IMR-90 (cell line): ENCODE data around the gene CLMP. TPM values are rescaled to one million over a fixed set of nuclear protein-coding genes. Genes with fewer than 3 reads are reported as not detected.
A peak's percentile ranks its signal among the peaks of the same experiment; 100 is the strongest.

ENCODE experiments used
- ATAC-seq: fragments of 200-7000 bp; cut with Tn5 transposase; 2 replicates; pipeline ENCODE4 v1.9.1; 2020; ENCODE audit warnings: low read depth, mild to moderate bottlenecking, moderate library complexity
- BruUV-seq: library from RNA; stranded (reverse); fragments of 400-500 nt; replicated peaks from 2 replicates; lab custom pipeline; 2021; lab: Mats Ljungman, UMichigan
- CTCF ChIA-PET: fragments of 300-600 bp; formaldehyde crosslinking; extraction: SDS; loops from one replicate; lab custom pipeline; 2021; ENCODE audit warnings: antibody characterized with exemption; lab: Yijun Ruan, JAX
- POLR2A ChIA-PET: fragments of 300-600 bp; sonication (Branson Sonifier 250); formaldehyde crosslinking; loops from one replicate; lab custom pipeline; 2022; ENCODE audit warnings: antibody characterized with exemption; ENCODE audit not compliant: unreplicated experiment; lab: Charles Lee
- DNase-seq: peaks from one replicate; pipeline ENCODE4 v3.0.0; 2013
- H2AFZ ChIP-seq: replicated peaks from 2 replicates; pipeline ENCODE3; 2013; ENCODE audit warnings: low read length, mild to moderate bottlenecking; ENCODE audit not compliant: poor library complexity
- H2AK5ac ChIP-seq: 2 replicates; pipeline ENCODE4 v1.6.1; 2013; ENCODE audit warnings: low read depth, low read length, inconsistent platforms
- H2AK9ac ChIP-seq: replicated peaks from 2 replicates; pipeline ENCODE3; 2013; ENCODE audit warnings: mild to moderate bottlenecking, low read depth, low read length, moderate library complexity; ENCODE audit not compliant: poor library complexity
- H2BK120ac ChIP-seq: 2 replicates; pipeline ENCODE4 v1.6.1; 2013; ENCODE audit warnings: low read depth, low read length, inconsistent platforms
- H2BK15ac ChIP-seq: 3 replicates; pipeline ENCODE4 v1.6.1; 2013; ENCODE audit warnings: low read depth, low read length, inconsistent platforms
- H2BK20ac ChIP-seq: 2 replicates; pipeline ENCODE4 v1.6.1; 2013; ENCODE audit warnings: low read depth, mild to moderate bottlenecking, inconsistent platforms, low read length, moderate library complexity
- H2BK5ac ChIP-seq: 2 replicates; pipeline ENCODE4 v1.6.1; 2013; ENCODE audit warnings: mild to moderate bottlenecking, low read depth, low read length, inconsistent platforms; ENCODE audit not compliant: poor library complexity, severe bottlenecking
- H3K14ac ChIP-seq: replicated peaks from 2 replicates; pipeline ENCODE4 v1.6.1; 2013; ENCODE audit warnings: low read depth, low read length, inconsistent platforms
- H3K18ac ChIP-seq: 2 replicates; pipeline ENCODE4 v1.6.1; 2013; ENCODE audit warnings: low read depth, low read length, control low read depth
- H3K23ac ChIP-seq: 2 replicates; pipeline ENCODE4 v1.6.1; 2013; ENCODE audit warnings: low read depth, low read length, inconsistent platforms
- H3K27ac ChIP-seq: 2 replicates; pipeline ENCODE4 v1.5.1; 2013; ENCODE audit warnings: mild to moderate bottlenecking, control low read depth, low read length; ENCODE audit not compliant: insufficient read depth
- H3K27me3 ChIP-seq: 2 replicates; pipeline ENCODE4 v1.6.1; 2013; ENCODE audit warnings: low read length; ENCODE audit not compliant: control insufficient read depth, insufficient read depth
- H3K36me3 ChIP-seq: 2 replicates; pipeline ENCODE4 v1.6.1; 2013; ENCODE audit warnings: low read length, mixed read lengths; ENCODE audit not compliant: control insufficient read depth, insufficient read depth
- H3K4ac ChIP-seq: 2 replicates; pipeline ENCODE4 v1.6.1; 2013; ENCODE audit warnings: low read depth, low read length, inconsistent platforms
- H3K4me1 ChIP-seq: 2 replicates; pipeline ENCODE4 v1.6.1; 2013; ENCODE audit warnings: low read length, mixed read lengths; ENCODE audit not compliant: control insufficient read depth, insufficient read depth
- H3K4me2 ChIP-seq: 2 replicates; pipeline ENCODE4 v1.6.1; 2013; ENCODE audit warnings: low read depth, mild to moderate bottlenecking, control low read depth, low read length, moderate library complexity
- H3K4me3 ChIP-seq: 2 replicates; pipeline ENCODE4 v1.5.1; 2013; ENCODE audit warnings: low read depth, mild to moderate bottlenecking, control low read depth, low read length, moderate library complexity; ENCODE audit not compliant: insufficient read depth
- H3K56ac ChIP-seq: 2 replicates; pipeline ENCODE4 v1.6.1; 2013; ENCODE audit warnings: low read length, inconsistent platforms; ENCODE audit not compliant: insufficient read depth; ENCODE audit errors: extremely low read depth
- H3K79me1 ChIP-seq, 2 experiments: 2 replicates each; pipeline ENCODE4 v1.6.1; 2013; ENCODE audit warnings: low read length in 2 of 2, inconsistent platforms in 1 of 2, low read depth in 1 of 2
- H3K9ac ChIP-seq: 2 replicates; pipeline ENCODE4 v1.6.1; 2013; ENCODE audit warnings: low read depth, low read length, control low read depth
- H3K9me1 ChIP-seq: 2 replicates; pipeline ENCODE4 v1.6.1; 2013; ENCODE audit warnings: low read length, inconsistent platforms; ENCODE audit not compliant: insufficient read depth
- H3K9me3 ChIP-seq: 2 replicates; pipeline ENCODE4 v1.6.1; 2013; ENCODE audit warnings: low read length; ENCODE audit not compliant: control insufficient read depth, insufficient read depth
- H4K20me1 ChIP-seq: 2 replicates; pipeline ENCODE4 v1.6.1; 2013; ENCODE audit warnings: low read length, inconsistent platforms; ENCODE audit not compliant: insufficient read depth
- H4K5ac ChIP-seq: 2 replicates; pipeline ENCODE4 v1.6.1; 2013; ENCODE audit warnings: mild to moderate bottlenecking, low read depth, low read length, control low read depth
- H4K8ac ChIP-seq, 2 experiments: 2 replicates each; pipeline ENCODE4 v1.6.1; 2013; ENCODE audit warnings: low read depth in 2 of 2, low read length in 2 of 2, control low read depth in 1 of 2, inconsistent platforms in 1 of 2
- H4K91ac ChIP-seq: 2 replicates; pipeline ENCODE4 v1.6.1; 2013; ENCODE audit warnings: low read depth, low read length, inconsistent platforms; ENCODE audit not compliant: insufficient read depth
- BHLHE40 ChIP-seq: fragments of 150-350 bp; IDR thresholded peaks from 2 replicates; pipeline ENCODE4 v1.6.1; 2016; ENCODE audit warnings: mild to moderate bottlenecking, low read depth, low read length
- CEBPB ChIP-seq: IDR thresholded peaks from 2 replicates; pipeline ENCODE4 v1.6.1; 2012; ENCODE audit warnings: low read depth, low read length, improper control_type of control experiment
- CHD1 ChIP-seq: IDR thresholded peaks from 2 replicates; pipeline ENCODE4 v1.6.1; 2012; ENCODE audit warnings: low read depth, low read length, improper control_type of control experiment
- FOS ChIP-seq: fragments of 150-350 bp; IDR thresholded peaks from 2 replicates; pipeline ENCODE4 v1.6.1; 2016; ENCODE audit warnings: low read depth, low read length
- MAFK ChIP-seq: IDR thresholded peaks from 2 replicates; pipeline ENCODE4 v1.6.1; 2012; ENCODE audit warnings: low read depth, low read length, improper control_type of control experiment
- MAZ ChIP-seq: IDR thresholded peaks from 2 replicates; pipeline ENCODE4 v1.6.1; 2012; ENCODE audit warnings: low read depth, mild to moderate bottlenecking, low read length, improper control_type of control experiment, moderate library complexity, borderline replicate concordance
- MXI1 ChIP-seq: IDR thresholded peaks from 2 replicates; pipeline ENCODE4 v1.6.1; 2012; ENCODE audit warnings: low read depth, mild to moderate bottlenecking, low read length, moderate library complexity, borderline replicate concordance
- NFE2L2 ChIP-seq: fragments of 150-350 bp; IDR thresholded peaks from 2 replicates; pipeline ENCODE4 v1.6.1; 2016; ENCODE audit warnings: low read depth, mild to moderate bottlenecking, low read length
- RAD21 ChIP-seq: IDR thresholded peaks from 2 replicates; pipeline ENCODE4 v1.6.1; 2012; ENCODE audit warnings: low read length, improper control_type of control experiment
- RCOR1 ChIP-seq: IDR thresholded peaks from 2 replicates; pipeline ENCODE4 v1.6.1; 2012; ENCODE audit warnings: mild to moderate bottlenecking, low read length, improper control_type of control experiment; ENCODE audit not compliant: insufficient replicate concordance
- RFX5 ChIP-seq: IDR thresholded peaks from 2 replicates; pipeline ENCODE4 v1.8.0; 2012; ENCODE audit warnings: low read depth, mild to moderate bottlenecking, low read length, moderate library complexity
- SMC3 ChIP-seq: fragments of 150-350 bp; IDR thresholded peaks from 2 replicates; pipeline ENCODE4 v1.6.1; 2016; ENCODE audit warnings: low read depth, mild to moderate bottlenecking, antibody characterized with exemption, low read length, moderate library complexity
- WGBS, 2 experiments: methylation state at CpG; one replicate each; pipeline versions ENCODE4 v1.1.5 to v1.1.7; 2013; ENCODE audit warnings: missing lambda C conversion rate in 2 of 2; ENCODE audit not compliant: insufficient read length in 1 of 2; ENCODE audit errors: extremely low coverage in 2 of 2; 5-methylcytosine and 5-hydroxymethylcytosine counted together
- dilution Hi-C: fragments of 300-500 bp; cut with HindIII; formaldehyde crosslinking; loops from one replicate; pipeline ENCODE4 v1.14.3; 2018; ENCODE audit warnings: low sequenced_read_pairs; ENCODE audit not compliant: unreplicated experiment
- in situ Hi-C: fragments of 300-500 bp; cut with MboI; formaldehyde crosslinking; loops from 3 replicates; pipeline ENCODE4 v1.14.3; 2019; ENCODE audit warnings: low sequenced_read_pairs, inconsistent platforms, mixed read lengths
- intact Hi-C: fragments of 100-400 bp; cut with micrococcal nuclease; formaldehyde crosslinking; loops from 2 replicates; pipeline ENCODE4 v1.10.0; 2022
- polyA plus RNA-seq, 3 experiments: library from polyadenylated mRNA; depleted of rRNA; stranded (reverse); fragments of >200 nt; gene quantifications; 2 replicates each; pipeline ENCODE4 v1.2.3, GENCODE V29; 2012; ENCODE audit warnings: low replicate concordance in 1 of 3
- total RNA-seq: library from RNA; depleted of rRNA; stranded (reverse); fragments of >200 nt; gene quantifications from 2 replicates; pipeline ENCODE4 v1.2.3, GENCODE V29; 2012
- TF ChIP-seq, protein P1 (sequence below): conservative IDR thresholded peaks from 2 replicates; pipeline ENCODE4 v1.5.1; 2012; ENCODE audit warnings: mild to moderate bottlenecking, low read depth, low read length, improper control_type of control experiment
- TF ChIP-seq, protein P2 (sequence below): fragments of 150-350 bp; IDR thresholded peaks from 2 replicates; pipeline ENCODE4 v1.6.1; 2017; ENCODE audit warnings: mild to moderate bottlenecking, antibody characterized with exemption, low read length, low read depth
- TF ChIP-seq, protein P3 (sequence below): fragments of 150-350 bp; IDR thresholded peaks from 2 replicates; pipeline ENCODE4 v1.6.1; 2016; ENCODE audit warnings: low read depth, mild to moderate bottlenecking, low read length, moderate library complexity, borderline replicate concordance

CLMP gene
- total and polyA plus RNA-seq, 2 of the 4 experiments (the other 2 are of a cell fraction), result 54.7 to 95.7 TPM

DNA sequence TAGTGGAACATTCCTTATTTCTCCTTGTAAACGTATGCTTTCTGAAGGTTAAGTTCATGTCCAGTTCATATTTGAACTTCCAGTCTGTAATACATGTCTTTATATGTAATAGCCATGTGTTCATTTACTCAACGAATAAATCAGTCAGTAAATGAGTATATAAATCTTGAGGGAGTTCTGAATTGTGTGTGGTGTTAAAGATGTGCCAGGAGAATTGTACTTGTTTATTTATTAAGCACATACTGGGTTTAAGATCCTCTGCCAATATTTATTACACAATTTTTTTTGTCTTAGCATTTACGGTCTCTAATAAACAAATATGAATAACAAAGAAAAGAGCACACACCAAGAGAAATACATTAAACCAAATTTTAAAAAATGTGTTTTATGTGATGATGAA is 26.5 kb upstream of the CLMP start:
- TF ChIP-seq MXI1 (no peak), NFE2L2 (no peak), MAZ (no peak), MAFK (no peak), RFX5 (no peak), CEBPB (no peak), BHLHE40 (no peak), RAD21 (no peak), RCOR1 (no peak), CHD1 (no peak), FOS (no peak), SMC3 (no peak)
- TF ChIP-seq, protein P1, sequence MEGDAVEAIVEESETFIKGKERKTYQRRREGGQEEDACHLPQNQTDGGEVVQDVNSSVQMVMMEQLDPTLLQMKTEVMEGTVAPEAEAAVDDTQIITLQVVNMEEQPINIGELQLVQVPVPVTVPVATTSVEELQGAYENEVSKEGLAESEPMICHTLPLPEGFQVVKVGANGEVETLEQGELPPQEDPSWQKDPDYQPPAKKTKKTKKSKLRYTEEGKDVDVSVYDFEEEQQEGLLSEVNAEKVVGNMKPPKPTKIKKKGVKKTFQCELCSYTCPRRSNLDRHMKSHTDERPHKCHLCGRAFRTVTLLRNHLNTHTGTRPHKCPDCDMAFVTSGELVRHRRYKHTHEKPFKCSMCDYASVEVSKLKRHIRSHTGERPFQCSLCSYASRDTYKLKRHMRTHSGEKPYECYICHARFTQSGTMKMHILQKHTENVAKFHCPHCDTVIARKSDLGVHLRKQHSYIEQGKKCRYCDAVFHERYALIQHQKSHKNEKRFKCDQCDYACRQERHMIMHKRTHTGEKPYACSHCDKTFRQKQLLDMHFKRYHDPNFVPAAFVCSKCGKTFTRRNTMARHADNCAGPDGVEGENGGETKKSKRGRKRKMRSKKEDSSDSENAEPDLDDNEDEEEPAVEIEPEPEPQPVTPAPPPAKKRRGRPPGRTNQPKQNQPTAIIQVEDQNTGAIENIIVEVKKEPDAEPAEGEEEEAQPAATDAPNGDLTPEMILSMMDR, result no peak
- TF ChIP-seq, protein P2, sequence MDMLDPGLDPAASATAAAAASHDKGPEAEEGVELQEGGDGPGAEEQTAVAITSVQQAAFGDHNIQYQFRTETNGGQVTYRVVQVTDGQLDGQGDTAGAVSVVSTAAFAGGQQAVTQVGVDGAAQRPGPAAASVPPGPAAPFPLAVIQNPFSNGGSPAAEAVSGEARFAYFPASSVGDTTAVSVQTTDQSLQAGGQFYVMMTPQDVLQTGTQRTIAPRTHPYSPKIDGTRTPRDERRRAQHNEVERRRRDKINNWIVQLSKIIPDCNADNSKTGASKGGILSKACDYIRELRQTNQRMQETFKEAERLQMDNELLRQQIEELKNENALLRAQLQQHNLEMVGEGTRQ, result no peak
- TF ChIP-seq, protein P3, sequence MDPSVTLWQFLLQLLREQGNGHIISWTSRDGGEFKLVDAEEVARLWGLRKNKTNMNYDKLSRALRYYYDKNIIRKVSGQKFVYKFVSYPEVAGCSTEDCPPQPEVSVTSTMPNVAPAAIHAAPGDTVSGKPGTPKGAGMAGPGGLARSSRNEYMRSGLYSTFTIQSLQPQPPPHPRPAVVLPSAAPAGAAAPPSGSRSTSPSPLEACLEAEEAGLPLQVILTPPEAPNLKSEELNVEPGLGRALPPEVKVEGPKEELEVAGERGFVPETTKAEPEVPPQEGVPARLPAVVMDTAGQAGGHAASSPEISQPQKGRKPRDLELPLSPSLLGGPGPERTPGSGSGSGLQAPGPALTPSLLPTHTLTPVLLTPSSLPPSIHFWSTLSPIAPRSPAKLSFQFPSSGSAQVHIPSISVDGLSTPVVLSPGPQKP, result no peak
- ChIA-PET CTCF (no interaction called here), POLR2A (no interaction called here)
- Histone ChIP-seq H3K4ac (no peak overlapping the region), H3K23ac (no peak overlapping the region), H3K4me3 (no peak overlapping the region), H3K79me1 (peaks cover 0 to 4% of the 10 kb centered on the region in 2 experiments; a peak in 1 of 4 replicates), H3K27me3 (no peaks in the 10 kb centered on the region), H3K4me1 (peaks cover 18% of the 10 kb centered on the region), H2AFZ (no peak overlapping the region), H3K14ac (no peak overlapping the region), H2BK5ac (peak overlapping the region; percentile 18), H3K27ac (peak overlapping the region; percentile 83; the same call in 1 of the 2 replicates), H3K9ac (no peak overlapping the region), H2BK120ac (no peak overlapping the region), H4K8ac (0 out of 4 replicates have a peak overlapping the region, but pooled peaks of 1 of the 2 experiments have one; percentile 39), H3K4me2 (no peak overlapping the region), H2BK20ac (no peak overlapping the region), H3K18ac (no peak overlapping the region; the same call in 1 of the 2 replicates), H2AK5ac (no peak overlapping the region), H2AK9ac (no peak overlapping the region), H4K91ac (no peak overlapping the region), H3K9me1 (peaks cover 10% of the 10 kb centered on the region; the same call in 1 of the 2 replicates), H3K56ac (no peak overlapping the region), H3K9me3 (peaks cover 8% of the 10 kb centered on the region), H3K36me3 (no peaks in the 10 kb centered on the region), H4K20me1 (no peaks in the 10 kb centered on the region), H4K5ac (no peak overlapping the region), H2BK15ac (no peak overlapping the region)
- intact Hi-C loops (no loop called here), dilution Hi-C loops (no loop called here), in situ Hi-C loops (no loop called here)
- DNase-seq, result no peak
- no peak for ATAC-seq
- WGBS, 2 experiments, result no CpG with 5 or more reads among the region's 3 CpGs
- BruUV-seq, result no TSS peak
